HCT116 (cell line): Measurements from ENCODE around the gene TEX264. TPM values are rescaled to one million over a fixed set of nuclear protein-coding genes. Genes with fewer than 3 reads are reported as not detected.

Source experiments
- ATAC-seq: fragments of 200-7000 bp; cut with Tn5 transposase; 2 replicates; pipeline ENCODE4 v1.9.1; 2020; ENCODE audit warnings: mild to moderate bottlenecking, moderate library complexity
- BruUV-seq: library from RNA; stranded (reverse); fragments of 400-500 nt; replicated peaks from 2 replicates; lab custom pipeline; 2021; lab: Mats Ljungman, UMichigan
- CTCF ChIA-PET: fragments of 300-600 bp; sonication (Branson Sonifier 250); formaldehyde crosslinking; loops from one replicate; lab custom pipeline; 2021; ENCODE audit warnings: antibody characterized with exemption; lab: Charles Lee
- POLR2A ChIA-PET: fragments of 300-600, 350-600 bp; sonication (Branson Sonifier 250); formaldehyde crosslinking; loops from one replicate; lab custom pipeline; 2021; ENCODE audit warnings: antibody characterized with exemption; lab: Charles Lee
- RAD21 ChIA-PET, 2 experiments: fragments of 300-600 bp; sonication (Branson Sonifier 250); formaldehyde crosslinking; loops; one replicate each; lab custom pipeline; 2023; ENCODE audit warnings: low total read pairs in 2 of 2; ENCODE audit not compliant: uncharacterized antibody in 2 of 2, unreplicated experiment in 2 of 2, low non-redundant PET in 1 of 2; lab: Charles Lee
- DNase-seq: peaks from one replicate; pipeline ENCODE4 v3.0.0-alpha.2; 2010; ENCODE audit warnings: low read depth, low spot score
- H2AFZ ChIP-seq: fragments of 200-600 bp; shearing (Covaris generic), sonication (generic); 2 replicates; pipeline ENCODE4 v1.6.1; 2017; ENCODE audit warnings: low read depth, mixed run types, mixed read lengths, antibody characterized with exemption, low read length; ENCODE audit not compliant: poor library complexity, severe bottlenecking
- H3K27ac ChIP-seq: 2 replicates; pipeline ENCODE4 v1.5.1; 2012; ENCODE audit warnings: low read depth, low read length
- H3K27me3 ChIP-seq: fragments of 200-600 bp; sonication (generic); 2 replicates; pipeline ENCODE4 v1.6.1; 2016; ENCODE audit warnings: mixed run types, low read length, mixed read lengths; ENCODE audit not compliant: insufficient read depth
- H3K36me3 ChIP-seq, 2 experiments: fragments of 200-500 bp in 1 of 2; fragments of 200-600 bp in 1 of 2; sonication (Bioruptor generic) in 1 of 2; sonication (generic) in 1 of 2; 2 replicates each; pipeline versions ENCODE4 v1.5.1 to v1.6.1; 2014 to 2016; ENCODE audit warnings: low read length in 2 of 2, inconsistent platforms in 1 of 2, mixed read lengths in 1 of 2, mixed run types in 1 of 2; ENCODE audit not compliant: insufficient read depth in 2 of 2, control insufficient read depth in 1 of 2
- H3K4me1 ChIP-seq, 2 experiments: fragments of 200-600 bp in 1 of 2; sonication (generic) in 1 of 2; 2 replicates each; pipeline versions ENCODE4 v1.5.1 to v1.6.1; 2012 to 2017; ENCODE audit warnings: low read length in 2 of 2, inconsistent platforms in 1 of 2, mild to moderate bottlenecking in 1 of 2, mixed read lengths in 1 of 2, mixed run types in 1 of 2, moderate library complexity in 1 of 2; ENCODE audit not compliant: insufficient read depth in 2 of 2, control insufficient read depth in 1 of 2
- H3K4me2 ChIP-seq: fragments of 200-600 bp; sonication (generic); 2 replicates; pipeline ENCODE4 v1.6.1; 2017; ENCODE audit warnings: mixed run types, low read length, mixed read lengths
- H3K4me3 ChIP-seq, 2 experiments: fragments of 200-600 bp in 1 of 2; sonication (generic) in 1 of 2; replicated peaks in 1 of 2; 2 replicates each; pipeline ENCODE4 v1.5.1; 2011 to 2016; ENCODE audit warnings: low read length in 2 of 2, control low read depth in 1 of 2, low read depth in 1 of 2, mild to moderate bottlenecking in 1 of 2, mixed read lengths in 1 of 2, mixed run types in 1 of 2
- H3K79me2 ChIP-seq: fragments of 200-600 bp; sonication (generic); 2 replicates; pipeline ENCODE4 v1.6.1; 2017; ENCODE audit warnings: mild to moderate bottlenecking, mixed run types, low read length, moderate library complexity, mixed read lengths; ENCODE audit not compliant: insufficient read depth
- H3K9ac ChIP-seq: fragments of 200-600 bp; sonication (generic); 2 replicates; pipeline ENCODE4 v1.6.1; 2016; ENCODE audit warnings: low read length, mixed read lengths
- H3K9me2 ChIP-seq: fragments of 200-600 bp; sonication (generic), shearing (Covaris generic); 2 replicates; pipeline ENCODE4 v1.6.1; 2017; ENCODE audit warnings: mixed run types, mild to moderate bottlenecking, moderate library complexity; ENCODE audit not compliant: insufficient read depth
- H3K9me3 ChIP-seq, 2 experiments: fragments of 200-500 bp in 1 of 2; fragments of 200-600 bp in 1 of 2; sonication (Bioruptor generic) in 1 of 2; sonication (generic) in 1 of 2; 2 replicates each; pipeline ENCODE4 v1.6.1; 2014 to 2017; ENCODE audit warnings: low read length in 2 of 2, mixed read lengths in 2 of 2, inconsistent platforms in 1 of 2, low read depth in 1 of 2, mild to moderate bottlenecking in 1 of 2, mixed run types in 1 of 2, moderate library complexity in 1 of 2; ENCODE audit not compliant: control insufficient read depth in 1 of 2, insufficient read depth in 1 of 2
- H4K20me1 ChIP-seq: fragments of 200-600 bp; sonication (generic), shearing (Covaris generic); 2 replicates; pipeline ENCODE4 v1.6.1; 2017; ENCODE audit warnings: mixed run types, mild to moderate bottlenecking, moderate library complexity; ENCODE audit not compliant: insufficient read depth
- CBX3 ChIP-seq: IDR thresholded peaks from 2 replicates; pipeline ENCODE4 v1.6.1; 2012; ENCODE audit warnings: low read depth
- CTCF ChIP-seq, 3 experiments: fragments of 200-600 bp in 1 of 3; sonication (generic) in 1 of 3; IDR thresholded peaks in 2 of 3; conservative IDR thresholded peaks in 1 of 3; 2 replicates each; pipeline ENCODE4 v1.5.1; 2012 to 2017; ENCODE audit warnings: low read depth in 2 of 3, low read length in 2 of 3, antibody characterized with exemption in 1 of 3, borderline replicate concordance in 1 of 3, control low read depth in 1 of 3, mild to moderate bottlenecking in 1 of 3, mixed read lengths in 1 of 3, mixed run types in 1 of 3, moderate library complexity in 1 of 3; ENCODE audit not compliant: insufficient read depth in 1 of 3
- EGR1 ChIP-seq: IDR thresholded peaks from 2 replicates; pipeline ENCODE4 v1.6.1; 2012; ENCODE audit warnings: low read depth
- ELF1 ChIP-seq: IDR thresholded peaks from 2 replicates; pipeline ENCODE4 v1.6.1; 2012; ENCODE audit warnings: low read depth, borderline replicate concordance
- EZH2 ChIP-seq: fragments of 200-600 bp; sonication (generic); IDR thresholded peaks from 2 replicates; pipeline ENCODE4 v1.6.1; 2017; ENCODE audit warnings: antibody characterized with exemption, mixed run types
- EZH2phosphoT487 ChIP-seq: fragments of 200-600 bp; IDR thresholded peaks from 2 replicates; pipeline ENCODE4 v1.6.1; 2018; ENCODE audit warnings: antibody characterized with exemption, borderline replicate concordance
- FOSL1 ChIP-seq: IDR thresholded peaks from 2 replicates; pipeline ENCODE4 v1.6.1; 2012; ENCODE audit warnings: low read depth
- JUND ChIP-seq: IDR thresholded peaks from 2 replicates; pipeline ENCODE4 v1.6.1; 2012
- RAD21 ChIP-seq: IDR thresholded peaks from 2 replicates; pipeline ENCODE4 v1.6.1; 2012; ENCODE audit warnings: low read depth, mild to moderate bottlenecking
- REST ChIP-seq: IDR thresholded peaks from 2 replicates; pipeline ENCODE4 v1.6.1; 2012; ENCODE audit warnings: low read depth
- SP1 ChIP-seq: IDR thresholded peaks from 2 replicates; pipeline ENCODE4 v1.6.1; 2012; ENCODE audit warnings: low read depth
- SRF ChIP-seq: IDR thresholded peaks from 2 replicates; pipeline ENCODE4 v1.6.1; 2012; ENCODE audit warnings: low read depth
- intact Hi-C: fragments of 100-400 bp; cut with micrococcal nuclease; formaldehyde crosslinking; loops from 2 replicates; pipeline ENCODE4 v1.10.0; 2022
- total RNA-seq: library from RNA; stranded (reverse); gene quantifications from one replicate; pipeline ENCODE4 v1.2.1, GENCODE V29; 2021; ENCODE audit not compliant: unreplicated experiment
- TF ChIP-seq, protein P1 (sequence below): IDR thresholded peaks from 2 replicates; pipeline ENCODE4 v1.6.1; 2011; ENCODE audit warnings: mild to moderate bottlenecking, low read length, moderate library complexity; ENCODE audit not compliant: insufficient replicate concordance; ENCODE audit errors: extremely low read depth
- TF ChIP-seq, protein P2 (sequence below): IDR thresholded peaks from 2 replicates; pipeline ENCODE4 v1.6.1; 2012

TEX264 gene
- total RNA-seq, 1 experiment from 2014 or later = 36.0 TPM

DNA sequence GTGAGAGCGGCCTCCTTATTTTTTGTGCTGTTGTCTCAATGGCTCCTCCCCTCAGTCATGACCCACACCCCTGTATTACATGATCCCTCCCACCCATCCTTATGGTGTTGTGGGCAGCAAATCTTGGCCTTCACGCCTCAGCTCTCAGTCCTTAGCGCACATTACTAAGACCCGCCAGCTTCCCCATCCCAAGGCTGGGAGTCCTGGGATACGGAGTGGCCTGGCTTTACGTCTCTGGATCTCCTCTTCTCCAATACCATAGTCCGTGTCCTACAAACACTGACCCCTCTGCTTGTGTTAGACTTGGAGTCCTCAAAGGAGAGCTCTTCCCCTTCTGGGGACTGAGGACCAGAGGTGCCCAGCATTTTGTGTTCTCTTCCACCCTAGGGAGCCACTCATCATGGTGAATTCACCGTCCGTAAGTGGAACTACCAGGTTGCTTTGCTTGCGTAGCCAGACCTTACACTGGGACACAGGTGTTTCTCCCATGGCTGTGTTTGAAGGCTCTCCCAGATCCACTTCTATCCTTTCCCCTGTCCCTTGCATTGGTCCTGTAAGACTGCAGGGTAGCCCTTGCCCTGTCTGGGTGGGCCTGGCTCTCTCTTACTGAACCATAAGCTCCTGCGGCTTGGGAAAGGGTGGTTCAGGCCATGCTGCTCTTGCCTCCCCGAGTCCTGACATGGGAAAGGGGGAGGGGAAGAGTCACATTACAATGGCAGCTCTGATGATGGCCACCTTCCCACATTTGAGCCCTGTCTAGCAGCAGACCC lies 49.4 kb downstream of the TEX264 start:
- no peak for DNase-seq
- no peak overlapping the region for H2AFZ ChIP-seq
- RAD21 ChIA-PET = no interaction called here
- no peak overlapping the region for H3K4me2 ChIP-seq
- TF ChIP-seq, protein P1, sequence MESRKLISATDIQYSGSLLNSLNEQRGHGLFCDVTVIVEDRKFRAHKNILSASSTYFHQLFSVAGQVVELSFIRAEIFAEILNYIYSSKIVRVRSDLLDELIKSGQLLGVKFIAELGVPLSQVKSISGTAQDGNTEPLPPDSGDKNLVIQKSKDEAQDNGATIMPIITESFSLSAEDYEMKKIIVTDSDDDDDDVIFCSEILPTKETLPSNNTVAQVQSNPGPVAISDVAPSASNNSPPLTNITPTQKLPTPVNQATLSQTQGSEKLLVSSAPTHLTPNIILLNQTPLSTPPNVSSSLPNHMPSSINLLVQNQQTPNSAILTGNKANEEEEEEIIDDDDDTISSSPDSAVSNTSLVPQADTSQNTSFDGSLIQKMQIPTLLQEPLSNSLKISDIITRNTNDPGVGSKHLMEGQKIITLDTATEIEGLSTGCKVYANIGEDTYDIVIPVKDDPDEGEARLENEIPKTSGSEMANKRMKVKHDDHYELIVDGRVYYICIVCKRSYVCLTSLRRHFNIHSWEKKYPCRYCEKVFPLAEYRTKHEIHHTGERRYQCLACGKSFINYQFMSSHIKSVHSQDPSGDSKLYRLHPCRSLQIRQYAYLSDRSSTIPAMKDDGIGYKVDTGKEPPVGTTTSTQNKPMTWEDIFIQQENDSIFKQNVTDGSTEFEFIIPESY = no peak
- TF ChIP-seq EZH2phosphoT487 = no peak
- no peak for TF ChIP-seq EGR1
- no peak for TF ChIP-seq SRF
- TF ChIP-seq ELF1 = no peak
- TF ChIP-seq SP1 = no peak
- TF ChIP-seq JUND = no peak
- TF ChIP-seq RAD21 = no peak
- TF ChIP-seq EZH2 = no peak
- TF ChIP-seq FOSL1 = no peak
- TF ChIP-seq, protein P2, sequence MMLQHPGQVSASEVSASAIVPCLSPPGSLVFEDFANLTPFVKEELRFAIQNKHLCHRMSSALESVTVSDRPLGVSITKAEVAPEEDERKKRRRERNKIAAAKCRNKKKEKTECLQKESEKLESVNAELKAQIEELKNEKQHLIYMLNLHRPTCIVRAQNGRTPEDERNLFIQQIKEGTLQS = no peak
- TF ChIP-seq CTCF (IDR thresholded peaks at IDR 0.05 in 2 of 3, conservative IDR thresholded peaks at IDR 0.05 in 1 of 3; ENCODE audit: borderline replicate concordance in 1 of 3, insufficient read depth in 1 of 3, low read depth in 2 of 3, low read length in 2 of 3) = no peak
- no peak for TF ChIP-seq REST
- no peak for TF ChIP-seq CBX3
- TF ChIP-seq, all 23 proteins: peak for 0
- no TSS peak for BruUV-seq
- Histone ChIP-seq H3K9me3 (no peaks in the 10 kb centered on the region), H3K27me3 (no peaks in the 10 kb centered on the region), H3K9me2 (no peaks in the 10 kb centered on the region), H3K27ac (no peak overlapping the region), H3K9ac (no peak overlapping the region), H3K79me2 (no peaks in the 10 kb centered on the region), H3K4me1 (peaks cover 0 to 7% of the 10 kb centered on the region in 2 experiments; a peak in 2 of 4 replicates), H4K20me1 (no peaks in the 10 kb centered on the region), H3K4me3 (no peak overlapping the region), H3K36me3 (no peaks in the 10 kb centered on the region)
- intact Hi-C loops = no loop called here
- POLR2A ChIA-PET = no interaction called here
- CTCF ChIA-PET = interaction anchor here (1.8 to 2.7 kb wide), 3 partner anchors 78 to 253 kb away, joined by 5 to 31 read pairs (median 10); partner anchors contain the start of gene ABHD14B
- no peak for ATAC-seq
